Sigmoid colon (tissue), 7 donors: ENCODE results near the gene UNC5CL. TPM values are rescaled to one million over a fixed set of nuclear protein-coding genes. Genes with fewer than 3 reads are reported as not detected.

Source experiments
- DNase-seq: peaks from one replicate; pipeline ENCODE4 v3.0.0-alpha.2; 2019
- H3K27ac ChIP-seq, 4 donors: fragments of 200-600 bp; sonication (generic); one replicate each; pipeline ENCODE4 v1.5.1; 2016 to 2019; ENCODE audit warnings: mild to moderate bottlenecking in 1 of 4
- H3K27me3 ChIP-seq, 3 donors: fragments of 200-600 bp; sonication (generic); one replicate each; pipeline ENCODE4 v1.5.1; 2019; ENCODE audit warnings: mild to moderate bottlenecking in 1 of 3
- H3K36me3 ChIP-seq, 4 donors: fragments of 200-600 bp; sonication (generic); one replicate each; pipeline ENCODE4 v1.5.1; 2016 to 2019
- H3K4me1 ChIP-seq, 4 donors: fragments of 200-600 bp; sonication (generic); one replicate each; pipeline ENCODE4 v1.5.1; 2017 to 2019
- H3K4me3 ChIP-seq, 4 donors: fragments of 200-600 bp; sonication (generic); one replicate each; pipeline ENCODE4 v1.5.1; 2017 to 2019; ENCODE audit warnings: mild to moderate bottlenecking in 2 of 4, moderate library complexity in 1 of 4
- H3K9me3 ChIP-seq, 4 donors: fragments of 200-600 bp in 3 of 4; sonication (generic) in 3 of 4; one replicate each; pipeline versions ENCODE4 v1.5.1 to v1.6.1; 2013 to 2019
- EP300 ChIP-seq, 4 donors: sonication (generic); formaldehyde crosslinking; IDR thresholded peaks; one replicate each; pipeline ENCODE4 v1.6.1; 2017; ENCODE audit warnings: antibody characterized with exemption in 4 of 4
- POLR2A ChIP-seq, 2 donors: fragments of 450-650 bp; IDR thresholded peaks; one replicate each; pipeline ENCODE4 v1.6.1; 2016; ENCODE audit warnings: antibody characterized with exemption in 2 of 2, mild to moderate bottlenecking in 2 of 2, moderate library complexity in 2 of 2
- POLR2AphosphoS5 ChIP-seq, 4 donors: sonication (generic); formaldehyde crosslinking; IDR thresholded peaks; one replicate each; pipeline ENCODE4 v1.6.1; 2017; ENCODE audit warnings: antibody characterized with exemption in 4 of 4
- WGBS, 2 donors: extraction: QIAGEN DNeasy Blood & Tissue Kit; methylation state at CpG; one replicate each; pipeline ENCODE4 v1.1.7; 2013; 5-methylcytosine and 5-hydroxymethylcytosine counted together
- intact Hi-C: fragments of 100-400 bp; cut with DNase I; formaldehyde crosslinking; loops from one replicate; pipeline ENCODE4 v1.15.1; 2023
- polyA plus RNA-seq, 3 donors: library from polyadenylated mRNA; stranded (reverse); fragments of 200-250 nt; gene quantifications; one replicate each; pipeline ENCODE4 v1.2.3, GENCODE V29; 2013
- total RNA-seq, 4 donors: library from RNA; depleted of rRNA; stranded (reverse); fragments of >200 nt; gene quantifications; one replicate each; pipeline ENCODE4 v1.1.0, GENCODE V29; 2016
- TF ChIP-seq, protein P1 (sequence below), 4 experiments: fragments of 450-650 bp in 3 of 4; fragments of 200-600 bp in 1 of 4; IDR thresholded peaks; one replicate each; pipeline ENCODE4 v1.5.1; 2016 to 2019; ENCODE audit warnings: antibody characterized with exemption in 4 of 4, mild to moderate bottlenecking in 3 of 4, moderate library complexity in 2 of 4
- donor health status: healthy with polysubstance abuse.
- donor health status: Bipolar disorder and iron deficiency.
- donor health status: healthy.

Gene UNC5CL
- total and polyA plus RNA-seq, 7 donors, result 0.36 to 6.0 (median 1.1) TPM

DNA sequence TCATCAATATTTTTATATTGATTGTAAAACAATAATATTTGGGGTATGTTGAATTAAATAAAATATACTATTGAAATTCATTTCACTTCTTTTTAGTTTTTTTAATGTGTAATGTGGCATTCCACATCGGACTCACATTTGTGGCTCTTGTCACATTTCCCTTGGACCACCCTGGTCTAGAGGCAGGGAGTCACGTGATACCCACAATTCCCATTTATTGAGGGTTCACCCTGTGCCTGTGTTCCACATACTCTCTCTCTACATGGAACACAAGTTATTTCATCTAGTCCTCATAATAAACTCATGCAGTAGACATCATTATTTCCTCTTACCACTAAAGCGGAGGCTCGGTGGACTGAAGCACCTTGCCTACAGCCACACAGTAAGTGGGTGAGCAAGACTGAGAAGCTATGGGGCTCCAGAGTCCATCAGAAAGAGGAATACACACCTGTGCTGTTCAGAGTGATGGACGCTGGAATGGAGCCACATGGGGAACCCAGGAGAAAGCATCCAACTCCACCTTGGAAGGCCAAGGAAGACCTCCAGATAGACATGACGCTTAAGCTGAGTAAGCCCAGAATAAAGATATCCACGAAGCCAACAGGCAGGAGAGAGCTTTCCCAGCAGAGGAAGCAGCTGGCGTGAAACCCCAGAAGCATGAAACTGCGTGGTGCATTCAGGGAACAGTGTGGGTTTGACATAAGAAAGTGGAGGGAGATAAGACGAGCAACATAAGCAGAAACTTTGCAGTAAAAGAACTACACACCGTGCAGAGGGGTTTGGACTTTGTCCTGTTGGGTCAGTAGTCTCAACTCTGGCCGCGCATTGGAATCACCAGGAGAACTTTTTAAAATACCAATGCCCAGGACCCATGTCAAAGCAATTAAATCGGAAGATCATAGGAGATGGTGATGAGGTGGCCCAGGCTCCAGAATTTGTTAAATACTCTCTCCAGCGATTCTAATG lies 49.5 kb downstream of the UNC5CL start:
- Histone ChIP-seq H3K36me3 (no peaks in the 10 kb centered on the region), H3K4me3 (no peak overlapping the region), H3K4me1 (no peaks in the 10 kb centered on the region), H3K27ac (no peak overlapping the region), H3K27me3 (no peaks in the 10 kb centered on the region), H3K9me3 (no peaks in the 10 kb centered on the region)
- 87 to 89% methylated on average over 15 of the region's 15 CpGs for WGBS, 2 donors
- no peak for DNase-seq
- intact Hi-C loops, result no loop called here
- no peak for TF ChIP-seq POLR2AphosphoS5 (IDR thresholded peaks at IDR 0.05)
- no peak for TF ChIP-seq EP300 (IDR thresholded peaks at IDR 0.05)
- TF ChIP-seq POLR2A (IDR thresholded peaks at IDR 0.05), result no peak
- TF ChIP-seq, protein P1, sequence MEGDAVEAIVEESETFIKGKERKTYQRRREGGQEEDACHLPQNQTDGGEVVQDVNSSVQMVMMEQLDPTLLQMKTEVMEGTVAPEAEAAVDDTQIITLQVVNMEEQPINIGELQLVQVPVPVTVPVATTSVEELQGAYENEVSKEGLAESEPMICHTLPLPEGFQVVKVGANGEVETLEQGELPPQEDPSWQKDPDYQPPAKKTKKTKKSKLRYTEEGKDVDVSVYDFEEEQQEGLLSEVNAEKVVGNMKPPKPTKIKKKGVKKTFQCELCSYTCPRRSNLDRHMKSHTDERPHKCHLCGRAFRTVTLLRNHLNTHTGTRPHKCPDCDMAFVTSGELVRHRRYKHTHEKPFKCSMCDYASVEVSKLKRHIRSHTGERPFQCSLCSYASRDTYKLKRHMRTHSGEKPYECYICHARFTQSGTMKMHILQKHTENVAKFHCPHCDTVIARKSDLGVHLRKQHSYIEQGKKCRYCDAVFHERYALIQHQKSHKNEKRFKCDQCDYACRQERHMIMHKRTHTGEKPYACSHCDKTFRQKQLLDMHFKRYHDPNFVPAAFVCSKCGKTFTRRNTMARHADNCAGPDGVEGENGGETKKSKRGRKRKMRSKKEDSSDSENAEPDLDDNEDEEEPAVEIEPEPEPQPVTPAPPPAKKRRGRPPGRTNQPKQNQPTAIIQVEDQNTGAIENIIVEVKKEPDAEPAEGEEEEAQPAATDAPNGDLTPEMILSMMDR (IDR thresholded peaks at IDR 0.05), result no peak

DNA sequence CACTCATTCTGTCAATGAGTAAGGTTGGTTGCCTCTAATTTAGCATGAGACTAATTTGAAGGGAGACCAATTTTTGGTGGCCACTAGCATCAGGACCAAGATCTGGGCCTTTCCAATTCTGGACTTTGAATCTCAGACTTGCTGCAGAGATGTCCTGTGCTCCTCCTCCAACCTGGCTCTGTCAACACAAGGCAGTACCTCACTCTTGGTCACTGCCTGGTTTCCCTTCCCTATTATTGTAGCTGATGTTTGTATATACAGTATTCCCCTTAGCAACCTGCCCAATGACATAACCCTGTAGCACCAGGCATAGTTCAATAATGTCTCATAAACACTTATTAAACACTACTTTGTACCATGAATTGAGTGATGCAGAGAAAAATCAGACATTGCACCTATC lies 50.4 kb downstream of the UNC5CL start:
- H3K4me3 ChIP-seq, result no peak overlapping the region
- no peak overlapping the region for H3K27ac ChIP-seq
- no peaks in the 10 kb centered on the region for H3K36me3 ChIP-seq
- intact Hi-C loops, result no loop called here
- H3K4me1 ChIP-seq, result no peaks in the 10 kb centered on the region
- H3K9me3 ChIP-seq, result no peaks in the 10 kb centered on the region
- no peak for DNase-seq
- TF ChIP-seq POLR2AphosphoS5 (IDR thresholded peaks at IDR 0.05) (no peak), POLR2A (IDR thresholded peaks at IDR 0.05) (no peak), EP300 (IDR thresholded peaks at IDR 0.05) (no peak)
- TF ChIP-seq, protein P1 (IDR thresholded peaks at IDR 0.05), result no peak
- no peaks in the 10 kb centered on the region for H3K27me3 ChIP-seq

DNA sequence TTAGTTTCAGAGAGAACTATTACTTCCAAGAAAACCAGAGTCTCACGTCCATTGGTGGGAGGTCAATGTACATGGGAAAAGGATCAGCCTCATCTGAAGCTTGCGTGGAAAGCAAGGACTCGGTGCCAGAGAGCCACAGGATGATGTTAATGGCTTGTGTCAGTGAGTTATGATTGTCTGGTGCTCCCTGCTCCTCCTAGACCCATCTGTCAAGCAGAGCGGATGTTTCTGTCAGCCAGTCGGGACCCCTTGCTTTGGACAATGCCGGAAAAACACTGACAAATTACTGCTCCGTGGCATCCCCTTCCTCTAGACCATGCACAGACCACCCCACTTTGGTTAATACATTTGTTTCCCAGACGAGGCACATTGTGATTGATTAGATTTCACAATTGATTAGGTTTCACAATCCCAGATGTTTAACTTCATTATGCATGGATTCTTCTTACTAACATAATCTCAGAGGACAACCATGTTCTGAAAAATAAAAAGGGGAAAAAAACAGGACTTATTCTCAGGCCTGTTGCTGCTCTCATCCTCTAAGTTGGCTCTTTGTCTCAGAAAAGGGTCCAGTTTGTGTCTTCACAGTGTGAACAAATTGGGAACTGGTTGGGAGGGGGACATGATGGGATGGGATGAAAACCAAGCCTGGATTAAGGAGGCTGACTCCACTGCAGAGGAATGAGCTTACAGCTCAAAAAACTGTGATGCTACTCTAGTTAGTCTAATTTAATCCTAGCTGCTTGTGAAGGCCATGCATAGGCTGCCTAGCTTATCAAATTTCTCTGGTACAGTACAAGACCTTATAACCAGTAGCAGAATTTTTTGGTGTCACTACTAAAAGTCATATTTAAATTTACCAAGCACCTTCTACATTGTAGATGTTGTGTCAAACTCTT lies 51.9 kb downstream of the UNC5CL start:
- Histone ChIP-seq H3K27me3 (no peaks in the 10 kb centered on the region), H3K36me3 (no peaks in the 10 kb centered on the region), H3K4me3 (no peak overlapping the region), H3K27ac (no peak overlapping the region), H3K9me3 (no peaks in the 10 kb centered on the region), H3K4me1 (peaks cover 0 to 3% (median 1%) of the 10 kb centered on the region in 4 donors)
- 71 to 85% methylated on average over 8 of the region's 8 CpGs for WGBS, 2 donors
- no peak for DNase-seq
- TF ChIP-seq EP300 (IDR thresholded peaks at IDR 0.05) (no peak), POLR2A (IDR thresholded peaks at IDR 0.05) (no peak), POLR2AphosphoS5 (IDR thresholded peaks at IDR 0.05) (no peak)
- TF ChIP-seq, protein P1 (IDR thresholded peaks at IDR 0.05), result no peak
- intact Hi-C loops, result no loop called here

DNA sequence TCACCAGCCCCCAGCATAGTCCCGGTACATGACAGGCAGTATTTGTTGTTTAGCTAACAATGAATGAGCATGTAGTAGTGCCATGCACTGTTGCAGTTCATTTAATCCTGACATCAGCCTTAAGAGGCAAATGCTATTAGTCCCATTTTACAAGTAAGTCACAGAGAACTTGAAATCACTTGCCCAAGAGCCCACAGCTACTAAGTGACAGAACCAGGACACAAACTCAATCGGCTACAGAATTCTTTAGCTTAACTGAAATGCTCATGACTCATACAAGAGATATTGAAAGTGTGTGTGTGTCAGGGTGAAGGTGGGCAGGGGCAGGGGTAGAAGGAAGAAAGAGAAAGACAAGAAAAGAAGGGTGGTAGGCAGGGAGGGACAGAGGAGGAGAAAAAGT lies 52.7 kb downstream of the UNC5CL start:
- Histone ChIP-seq H3K36me3 (no peaks in the 10 kb centered on the region), H3K4me1 (peaks cover 0 to 3% (median 1%) of the 10 kb centered on the region in 4 donors), H3K9me3 (no peaks in the 10 kb centered on the region), H3K27me3 (no peaks in the 10 kb centered on the region), H3K4me3 (no peak overlapping the region), H3K27ac (no peak overlapping the region)
- TF ChIP-seq POLR2A (IDR thresholded peaks at IDR 0.05) (no peak), EP300 (IDR thresholded peaks at IDR 0.05) (no peak), POLR2AphosphoS5 (IDR thresholded peaks at IDR 0.05) (no peak)
- TF ChIP-seq, protein P1 (IDR thresholded peaks at IDR 0.05), result no peak
- intact Hi-C loops, result no loop called here
- no peak for DNase-seq
- WGBS, 2 donors, result 86 to 88% methylated on average over 2 of the region's 2 CpGs
